VCaP (cell line): ENCODE measurements around the gene NEDD1.
A peak's percentile ranks its signal among the peaks of the same experiment; 100 is the strongest.

Source experiments
- H3K27ac ChIP-seq: fragments of 450-650 bp; 2 replicates; pipeline ENCODE4 v1.5.1; 2017
- TF ChIP-seq, protein P1 (sequence below): fragments of 450-650 bp; conservative IDR thresholded peaks from 2 replicates; pipeline ENCODE4 v1.5.1; 2017; ENCODE audit warnings: mild to moderate bottlenecking, moderate library complexity

Gene NEDD1, protein sequence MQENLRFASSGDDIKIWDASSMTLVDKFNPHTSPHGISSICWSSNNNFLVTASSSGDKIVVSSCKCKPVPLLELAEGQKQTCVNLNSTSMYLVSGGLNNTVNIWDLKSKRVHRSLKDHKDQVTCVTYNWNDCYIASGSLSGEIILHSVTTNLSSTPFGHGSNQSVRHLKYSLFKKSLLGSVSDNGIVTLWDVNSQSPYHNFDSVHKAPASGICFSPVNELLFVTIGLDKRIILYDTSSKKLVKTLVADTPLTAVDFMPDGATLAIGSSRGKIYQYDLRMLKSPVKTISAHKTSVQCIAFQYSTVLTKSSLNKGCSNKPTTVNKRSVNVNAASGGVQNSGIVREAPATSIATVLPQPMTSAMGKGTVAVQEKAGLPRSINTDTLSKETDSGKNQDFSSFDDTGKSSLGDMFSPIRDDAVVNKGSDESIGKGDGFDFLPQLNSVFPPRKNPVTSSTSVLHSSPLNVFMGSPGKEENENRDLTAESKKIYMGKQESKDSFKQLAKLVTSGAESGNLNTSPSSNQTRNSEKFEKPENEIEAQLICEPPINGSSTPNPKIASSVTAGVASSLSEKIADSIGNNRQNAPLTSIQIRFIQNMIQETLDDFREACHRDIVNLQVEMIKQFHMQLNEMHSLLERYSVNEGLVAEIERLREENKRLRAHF

DNA sequence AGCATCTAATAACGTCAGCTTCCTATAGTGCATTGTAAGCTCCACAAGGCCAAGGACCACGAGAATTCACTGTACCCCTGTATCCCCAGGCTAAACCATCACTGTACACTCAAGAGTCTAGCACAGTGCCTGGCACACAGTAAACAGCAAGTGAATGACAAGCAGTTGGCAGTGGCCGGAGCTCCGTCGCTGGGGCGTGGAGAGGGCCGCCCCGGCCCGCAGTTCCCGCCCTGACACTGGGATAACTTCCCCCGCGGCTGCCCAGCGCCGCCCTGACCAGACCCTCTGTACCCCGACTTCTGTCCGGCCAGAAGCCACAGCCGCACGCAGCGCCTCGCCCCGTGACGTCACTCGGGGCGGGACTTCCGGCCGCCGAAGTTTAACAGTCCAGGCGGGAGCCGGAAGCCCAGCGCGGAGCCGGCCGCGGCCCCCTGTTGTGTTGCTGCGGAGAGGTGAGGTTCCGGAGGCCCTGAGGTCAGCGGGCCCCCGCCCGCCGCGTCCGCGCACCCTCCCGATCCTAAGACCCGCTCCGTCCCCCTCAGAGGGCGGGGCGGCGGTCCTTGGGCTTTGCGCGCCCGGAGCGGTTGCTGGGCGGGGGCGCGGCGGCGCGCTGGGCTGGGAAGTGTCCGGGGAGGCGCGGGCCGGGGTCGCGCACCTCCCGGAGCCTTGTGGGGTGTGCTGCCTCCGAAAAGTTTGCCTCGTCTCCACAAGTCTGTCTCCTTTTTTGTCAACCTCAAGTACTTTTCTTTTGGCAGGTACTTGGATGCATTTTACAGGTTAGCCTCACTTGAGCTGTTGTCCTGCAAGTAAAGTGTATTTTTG is at the start of gene NEDD1:
Gene NEDD1, plus strand, starts transcription at position 409 of the 822 bp plus-strand sequence. CDS start 2,503 bp downstream, outside the sequence.
- peak within 1 kb of the TSS; percentile 73 for H3K27ac ChIP-seq
- TF ChIP-seq, protein P1, sequence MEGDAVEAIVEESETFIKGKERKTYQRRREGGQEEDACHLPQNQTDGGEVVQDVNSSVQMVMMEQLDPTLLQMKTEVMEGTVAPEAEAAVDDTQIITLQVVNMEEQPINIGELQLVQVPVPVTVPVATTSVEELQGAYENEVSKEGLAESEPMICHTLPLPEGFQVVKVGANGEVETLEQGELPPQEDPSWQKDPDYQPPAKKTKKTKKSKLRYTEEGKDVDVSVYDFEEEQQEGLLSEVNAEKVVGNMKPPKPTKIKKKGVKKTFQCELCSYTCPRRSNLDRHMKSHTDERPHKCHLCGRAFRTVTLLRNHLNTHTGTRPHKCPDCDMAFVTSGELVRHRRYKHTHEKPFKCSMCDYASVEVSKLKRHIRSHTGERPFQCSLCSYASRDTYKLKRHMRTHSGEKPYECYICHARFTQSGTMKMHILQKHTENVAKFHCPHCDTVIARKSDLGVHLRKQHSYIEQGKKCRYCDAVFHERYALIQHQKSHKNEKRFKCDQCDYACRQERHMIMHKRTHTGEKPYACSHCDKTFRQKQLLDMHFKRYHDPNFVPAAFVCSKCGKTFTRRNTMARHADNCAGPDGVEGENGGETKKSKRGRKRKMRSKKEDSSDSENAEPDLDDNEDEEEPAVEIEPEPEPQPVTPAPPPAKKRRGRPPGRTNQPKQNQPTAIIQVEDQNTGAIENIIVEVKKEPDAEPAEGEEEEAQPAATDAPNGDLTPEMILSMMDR, result no peak

- no peak overlapping the region for H3K27ac ChIP-seq
- TF ChIP-seq, protein P1, result no peak
Measured at GRCh38 chr12:96858162-96858561, 48.9 kb upstream of the NEDD1 start.

GRCh38 chr12:96861656-96862055 is 45.4 kb upstream of the NEDD1 start:
- TF ChIP-seq, protein P1, result no peak

GRCh38 chr12:96862326-96862725 is 44.7 kb upstream of the NEDD1 start:
- no peak overlapping the region for H3K27ac ChIP-seq
- TF ChIP-seq, protein P1, result no peak

More at GRCh38 chr12:96861656-96862055, 45.4 kb upstream of the NEDD1 start:
- no peak overlapping the region for H3K27ac ChIP-seq

DNA sequence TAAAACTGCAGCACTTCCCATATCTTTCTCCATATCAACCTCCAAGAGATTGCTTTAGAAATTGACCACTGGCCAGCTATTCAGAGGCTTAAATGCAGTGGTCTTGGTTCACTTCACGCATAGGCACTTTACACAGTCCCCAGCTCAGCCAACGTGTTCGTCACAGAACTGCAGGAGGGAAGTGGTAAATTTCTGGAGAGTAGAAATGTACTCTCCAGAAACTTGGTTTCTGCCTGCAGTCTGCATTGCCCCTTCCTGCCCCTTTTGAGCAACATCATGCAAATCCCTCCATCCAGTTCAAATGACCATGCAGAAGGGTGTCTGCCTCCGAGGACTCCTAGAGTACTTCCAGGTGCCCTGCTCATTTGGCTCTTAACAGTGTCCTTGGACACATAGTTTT is 42.7 kb upstream of the NEDD1 start:
- TF ChIP-seq, protein P1, result no peak
- no peak overlapping the region for H3K27ac ChIP-seq

DNA sequence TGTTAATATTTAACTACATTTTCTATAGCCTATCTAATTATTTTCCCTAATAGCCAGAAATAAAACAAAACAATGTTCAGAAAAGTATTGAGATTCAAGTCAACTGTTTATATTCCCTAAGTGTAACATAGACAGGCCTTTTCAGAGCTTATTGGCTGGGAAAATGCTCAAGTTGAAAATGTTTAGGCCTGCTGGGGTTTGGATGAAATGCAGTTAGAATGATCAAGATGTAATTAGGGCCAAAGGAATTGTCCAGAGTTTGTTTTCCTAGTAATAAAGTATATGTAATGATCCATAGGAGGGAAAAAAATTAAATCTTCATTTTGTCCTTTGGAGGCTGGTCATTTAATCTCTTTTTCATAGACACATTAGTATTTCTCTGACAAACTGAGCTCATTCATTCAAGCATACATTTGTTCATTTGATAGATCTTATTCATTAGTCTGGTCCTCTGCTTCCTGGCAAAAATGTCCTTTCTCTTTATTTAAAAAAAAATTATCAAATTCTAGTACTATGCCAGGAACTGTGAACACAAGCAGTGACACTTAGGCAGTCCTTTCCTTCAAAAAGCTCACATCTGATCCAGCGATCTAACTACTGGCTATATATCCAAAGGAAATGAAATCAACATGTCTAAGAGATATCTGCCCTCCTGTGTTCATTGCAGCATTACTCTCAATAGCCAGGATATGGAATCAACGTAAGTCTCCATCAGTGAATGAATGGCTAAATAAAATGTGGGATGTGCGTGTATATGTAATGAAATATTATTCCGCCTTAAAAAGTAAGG is 40.1 kb upstream of the NEDD1 start:
- no peak overlapping the region for H3K27ac ChIP-seq
- TF ChIP-seq, protein P1, result 0 out of 2 replicates have a peak, but pooled peaks have one; percentile 8
